CD14-positive monocyte (primary cell): ENCODE data around the gene PIP4K2B. TPM values are rescaled to one million over a fixed set of nuclear protein-coding genes. Genes with fewer than 3 reads are reported as not detected.
A peak's percentile ranks its signal among the peaks of the same experiment; 100 is the strongest.

Experiments
- DNase-seq, 3 donors: peaks; one replicate each; pipeline ENCODE4 v3.0.0-alpha.2; 2011 to 2022
- H2AFZ ChIP-seq: 2 replicates; pipeline ENCODE4 v1.6.0; 2012; ENCODE audit warnings: mild to moderate bottlenecking, low read depth, low read length, inconsistent platforms; ENCODE audit not compliant: insufficient read depth, poor library complexity, severe bottlenecking
- H3K27ac ChIP-seq, 2 donors: 1 replicate in 1 of 2; 2 replicates in 1 of 2; pipeline ENCODE4 v1.5.1; 2012 to 2013; ENCODE audit warnings: low read length in 2 of 2, control low read depth in 1 of 2, inconsistent platforms in 1 of 2, low read depth in 1 of 2, mild to moderate bottlenecking in 1 of 2
- H3K27me3 ChIP-seq, 2 donors: one replicate each; pipeline versions ENCODE4 v1.6.0 to v1.6.1; 2011 to 2013; ENCODE audit warnings: low read length in 2 of 2; ENCODE audit not compliant: control insufficient read depth in 2 of 2, insufficient read depth in 2 of 2
- H3K36me3 ChIP-seq, 2 donors: replicated peaks in 1 of 2; 1 replicate in 1 of 2; 2 replicates in 1 of 2; pipeline versions ENCODE4 v1.5.1 to v1.6.1; 2012 to 2013; ENCODE audit warnings: low read length in 2 of 2, control low read depth in 1 of 2, inconsistent platforms in 1 of 2, mild to moderate bottlenecking in 1 of 2; ENCODE audit not compliant: insufficient read depth in 2 of 2, control insufficient read depth in 1 of 2
- H3K4me1 ChIP-seq, 2 donors: 1 replicate in 1 of 2; 2 replicates in 1 of 2; pipeline versions ENCODE4 v1.5.1 to v1.6.1; 2012 to 2013; ENCODE audit warnings: low read length in 2 of 2, control low read depth in 1 of 2, inconsistent platforms in 1 of 2, mild to moderate bottlenecking in 1 of 2, moderate library complexity in 1 of 2; ENCODE audit not compliant: insufficient read depth in 2 of 2, control insufficient read depth in 1 of 2
- H3K4me2 ChIP-seq: replicated peaks from 2 replicates; pipeline ENCODE3; 2012; ENCODE audit warnings: low read length, moderate library complexity, mild to moderate bottlenecking; ENCODE audit not compliant: poor library complexity, severe bottlenecking; ENCODE audit errors: extremely low read depth
- H3K4me3 ChIP-seq, 3 experiments: fragments of 200-600 bp in 1 of 3; sonication (generic) in 1 of 3; replicated peaks in 1 of 3; 1 replicate in 2 of 3; 2 replicates in 1 of 3; pipeline ENCODE4 v1.5.1; 2011 to 2013; ENCODE audit warnings: low read length in 3 of 3, mild to moderate bottlenecking in 3 of 3, control low read depth in 2 of 3, low read depth in 2 of 3, inconsistent platforms in 1 of 3, moderate library complexity in 1 of 3
- H3K79me2 ChIP-seq: 2 replicates; pipeline ENCODE4 v1.6.0; 2012; ENCODE audit warnings: mild to moderate bottlenecking, control low read depth, inconsistent platforms, low read length, moderate library complexity; ENCODE audit not compliant: insufficient read depth
- H3K9ac ChIP-seq: 2 replicates; pipeline ENCODE4 v1.6.0; 2017; ENCODE audit warnings: low read length, mild to moderate bottlenecking; ENCODE audit not compliant: insufficient read depth, poor library complexity, severe bottlenecking
- H3K9me3 ChIP-seq, 2 donors: replicated peaks in 1 of 2; 1 replicate in 1 of 2; 2 replicates in 1 of 2; pipeline versions ENCODE4 v1.5.1 to v1.6.1; 2012 to 2013; ENCODE audit warnings: low read length in 2 of 2, control low read depth in 1 of 2; ENCODE audit not compliant: control insufficient read depth in 1 of 2, insufficient read depth in 1 of 2
- H4K20me1 ChIP-seq: 2 replicates; pipeline ENCODE4 v1.6.0; 2012; ENCODE audit warnings: mild to moderate bottlenecking, low read length, control low read depth, moderate library complexity; ENCODE audit not compliant: insufficient read depth
- H3K27ac Mint-ChIP-seq, 7 donors: one replicate each; pipeline ENCODE4 v1.8.0; 2020; ENCODE audit warnings: mild to moderate bottlenecking in 7 of 7, mixed read lengths in 7 of 7, moderate library complexity in 6 of 7, inconsistent platforms in 2 of 7
- H3K27me3 Mint-ChIP-seq, 3 donors: one replicate each; pipeline ENCODE4 v1.8.0; 2021 to 2022; ENCODE audit warnings: low read depth in 3 of 3, mild to moderate bottlenecking in 3 of 3, mixed read lengths in 3 of 3, moderate library complexity in 3 of 3, inconsistent platforms in 1 of 3
- H3K36me3 Mint-ChIP-seq, 2 donors: one replicate each; pipeline ENCODE4 v1.8.0; 2020; ENCODE audit warnings: mixed read lengths in 2 of 2, inconsistent platforms in 1 of 2, mild to moderate bottlenecking in 1 of 2
- H3K4me1 Mint-ChIP-seq: one replicate; pipeline ENCODE4 v1.8.0; 2020; ENCODE audit warnings: mild to moderate bottlenecking, mixed read lengths
- H3K4me3 Mint-ChIP-seq, 2 donors: one replicate each; pipeline ENCODE4 v1.8.0; 2020; ENCODE audit warnings: mild to moderate bottlenecking in 2 of 2, mixed read lengths in 2 of 2, moderate library complexity in 1 of 2
- H3K9me3 Mint-ChIP-seq, 7 donors: one replicate each; pipeline ENCODE4 v1.8.0; 2020 to 2022; ENCODE audit warnings: mixed read lengths in 7 of 7, mild to moderate bottlenecking in 6 of 7, moderate library complexity in 6 of 7, inconsistent platforms in 2 of 7
- CTCF ChIP-seq: fragments of 200-600 bp; IDR thresholded peaks from one replicate; pipeline ENCODE4 v1.8.0; 2022; ENCODE audit warnings: antibody characterized with exemption, mild to moderate bottlenecking
- WGBS: methylation state at CpG from one replicate; pipeline ENCODE4 v1.1.5; 2013; ENCODE audit warnings: missing lambda C conversion rate; ENCODE audit not compliant: insufficient coverage; 5-methylcytosine and 5-hydroxymethylcytosine counted together
- intact Hi-C, 2 donors: fragments of 100-400 bp; cut with micrococcal nuclease; formaldehyde crosslinking; loops; one replicate each; pipeline versions ENCODE4 v1.15.0 to v1.15.1; 2023
- polyA plus RNA-seq, 3 donors: library from polyadenylated mRNA; depleted of rRNA in 1 of 3; unstranded in 2 of 3; stranded (reverse) in 1 of 3; fragments of 300-500 nt in 2 of 3; fragments of >200 nt in 1 of 3; fragmentation: Illumina TruSeq in 2 of 3; gene quantifications; 1 replicate in 2 of 3; 2 replicates in 1 of 3; pipeline ENCODE4 v1.2.3, GENCODE V29; 2012 to 2021

The PIP4K2B gene
- polyA plus RNA-seq, 3 donors: 4.4 to 20.2 (median 4.6) TPM

- Mint-ChIP-seq H3K4me3 (no peak overlapping the region), H3K9me3 (no peaks in the 10 kb centered on the region), H3K4me1 (peaks cover 37% of the 10 kb centered on the region), H3K27ac (peak overlapping the region in 1 of 7 donors; percentile 30), H3K27me3 (peaks cover 10 to 12% (median 11%) of the 10 kb centered on the region in 3 donors), H3K36me3 (peaks cover 15 to 18% of the 10 kb centered on the region in 2 donors)
- Histone ChIP-seq H3K27me3 (no peaks in the 10 kb centered on the region), H3K4me3 (no peak overlapping the region), H3K27ac (no peak overlapping the region), H3K4me1 (peaks cover 35 to 36% of the 10 kb centered on the region in 2 donors), H4K20me1 (peaks cover 10% of the 10 kb centered on the region), H3K4me2 (no peak overlapping the region), H3K36me3 (peaks cover 5 to 10% of the 10 kb centered on the region in 2 donors), H3K79me2 (no peaks in the 10 kb centered on the region), H3K9ac (no peak overlapping the region), H2AFZ (no peak overlapping the region), H3K9me3 (no peaks in the 10 kb centered on the region)
- WGBS: 87% methylated on average over 8 of the region's 9 CpGs
- DNase-seq: no peak
- TF ChIP-seq CTCF: no peak
- intact Hi-C loops: no loop called here
Observed at GRCh38 chr17:38733282-38733981, 65.9 kb downstream of the PIP4K2B start.

- H3K4me1 Mint-ChIP-seq: peaks cover 46% of the 10 kb centered on the region
- H3K27ac ChIP-seq: no peak overlapping the region
- peaks cover 43 to 44% of the 10 kb centered on the region in 2 donors for H3K4me1 ChIP-seq
Observed at GRCh38 chr17:38732376-38733281, 66.7 kb downstream of the PIP4K2B start.

More at GRCh38 chr17:38732376-38733281, 66.7 kb downstream of the PIP4K2B start:
- no peak overlapping the region for H3K9ac ChIP-seq
- peaks cover 15 to 20% of the 10 kb centered on the region in 2 donors for H3K36me3 Mint-ChIP-seq
- H3K27me3 ChIP-seq: no peaks in the 10 kb centered on the region
- no peak overlapping the region for H2AFZ ChIP-seq
- 97% methylated on average over 4 of the region's 7 CpGs for WGBS
- no peak overlapping the region for H3K4me3 ChIP-seq
- H3K9me3 ChIP-seq: no peaks in the 10 kb centered on the region
- H4K20me1 ChIP-seq: peaks cover 10% of the 10 kb centered on the region
- intact Hi-C loops: no loop called here
- no peaks in the 10 kb centered on the region for H3K79me2 ChIP-seq
- peak overlapping the region in 1 of 7 donors; percentile 39 for H3K27ac Mint-ChIP-seq
- H3K4me3 Mint-ChIP-seq: no peak overlapping the region
- no peak for TF ChIP-seq CTCF
- H3K27me3 Mint-ChIP-seq: peaks cover 4 to 14% (median 12%) of the 10 kb centered on the region in 3 donors
- no peak for DNase-seq
- peaks cover 5 to 10% of the 10 kb centered on the region in 2 donors for H3K36me3 ChIP-seq
- peaks cover 0 to 3% (median 0%) of the 10 kb centered on the region in 7 donors for H3K9me3 Mint-ChIP-seq
- no peak overlapping the region for H3K4me2 ChIP-seq
